Activated naive CD4-positive, alpha-beta T cell (primary cell): ENCODE measurements around the gene TLL2.

Experiments
- DNase-seq, 4 experiments: peaks; one replicate each; lab custom pipeline; 2025; lab: John Stamatoyannopoulos, UW

Gene TLL2

DNA sequence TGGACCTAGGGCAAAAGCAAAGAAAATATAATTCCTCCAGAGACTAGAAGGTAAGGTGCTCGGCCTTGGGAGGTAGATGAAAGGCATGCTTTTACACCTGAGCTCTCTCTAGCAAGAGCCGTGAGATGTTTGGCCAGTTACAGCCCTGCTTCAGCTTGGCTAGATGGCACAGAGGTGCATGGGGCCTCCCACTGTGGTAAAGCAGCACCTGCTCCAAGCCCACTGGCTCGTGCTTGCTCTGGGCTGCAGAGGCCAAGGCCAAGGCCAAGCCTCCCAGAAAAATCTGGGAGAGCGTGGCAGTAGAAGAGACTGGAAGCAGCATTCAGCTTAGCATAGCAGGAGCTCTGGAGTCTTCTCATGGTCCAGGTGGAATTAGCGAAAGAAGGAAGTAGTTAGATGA, 123.9 kb downstream of the TLL2 start:
- DNase-seq, result no peak

DNA sequence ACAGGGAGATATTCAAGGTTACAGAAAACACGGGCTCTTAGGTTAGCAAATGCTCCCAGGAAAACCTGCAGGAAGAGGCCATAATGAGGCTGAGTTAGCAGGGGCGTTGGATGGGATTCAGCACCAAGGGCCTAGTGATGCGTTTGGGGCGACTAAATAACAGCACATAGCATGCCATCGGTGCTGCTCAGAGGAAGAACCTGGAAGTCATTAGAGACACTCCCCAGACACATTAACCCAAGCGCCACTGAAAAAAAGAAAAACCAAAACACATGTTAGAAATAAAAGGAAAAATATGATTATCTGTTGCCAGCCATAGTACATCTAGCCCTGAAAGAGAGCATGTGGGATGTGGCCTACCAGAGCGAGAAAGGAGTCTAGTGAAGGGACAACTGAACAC, 126.1 kb downstream of the TLL2 start:
- no peak for DNase-seq

DNA sequence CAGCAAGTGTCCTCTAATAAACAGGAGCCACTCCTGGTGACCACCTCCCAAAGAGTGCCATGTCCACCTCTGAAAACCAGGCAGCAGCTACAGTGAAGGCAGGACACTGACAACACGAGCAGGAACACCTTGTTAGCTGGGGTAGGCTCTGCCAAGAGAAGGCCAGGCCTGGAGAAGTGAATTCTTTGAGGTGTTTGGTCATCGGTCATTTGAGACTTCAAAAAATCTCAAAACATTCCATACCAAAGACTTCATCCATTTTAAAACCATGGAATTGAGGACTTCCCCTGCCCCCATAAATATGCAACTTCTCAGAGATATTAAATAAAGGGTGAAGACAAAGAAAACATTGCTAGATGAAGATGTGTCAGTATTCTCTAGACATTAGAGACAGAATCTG, 126.6 kb downstream of the TLL2 start:
- no peak for DNase-seq

DNA sequence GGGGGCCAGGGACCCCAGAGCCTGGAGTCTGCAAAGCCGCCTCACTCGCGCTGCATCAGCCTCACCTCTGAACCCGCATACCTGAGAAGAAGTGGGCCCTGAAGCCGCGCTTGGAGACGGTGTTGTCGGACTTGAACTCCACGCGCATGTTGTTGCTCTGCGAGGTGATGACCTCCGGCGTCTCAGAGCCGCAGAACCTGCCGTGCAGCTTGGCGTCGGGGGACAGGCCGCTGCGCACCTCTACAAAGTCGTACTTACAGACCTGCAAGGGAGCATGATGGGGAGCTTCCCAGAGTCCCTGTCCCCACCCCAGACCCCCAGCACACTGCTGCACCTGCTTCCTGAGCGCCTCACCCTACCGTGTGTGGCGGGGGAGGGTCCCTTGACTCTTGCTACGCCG, 129.2 kb downstream of the TLL2 start:
- DNase-seq, result no peak

DNA sequence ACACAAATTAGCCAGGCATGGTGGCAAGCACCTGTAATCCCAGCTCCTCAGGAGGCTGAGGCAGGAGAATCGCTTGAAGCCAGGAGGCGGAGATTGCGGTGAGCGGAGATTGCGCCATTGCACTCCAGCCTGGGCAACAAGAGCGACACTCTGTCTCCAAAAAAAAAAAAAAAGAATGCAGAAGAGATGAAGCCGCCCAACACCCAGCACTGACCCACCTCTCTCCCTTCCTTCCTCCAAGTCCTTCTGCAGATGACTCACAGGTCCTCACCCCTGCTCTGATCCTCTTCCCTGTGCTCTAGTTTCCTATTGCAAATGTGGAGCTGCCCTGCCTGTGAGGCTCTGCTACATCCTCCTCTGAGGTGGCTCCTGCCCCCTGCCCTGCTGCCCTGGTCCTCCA, 132.9 kb downstream of the TLL2 start:
- DNase-seq, result no peak

DNA sequence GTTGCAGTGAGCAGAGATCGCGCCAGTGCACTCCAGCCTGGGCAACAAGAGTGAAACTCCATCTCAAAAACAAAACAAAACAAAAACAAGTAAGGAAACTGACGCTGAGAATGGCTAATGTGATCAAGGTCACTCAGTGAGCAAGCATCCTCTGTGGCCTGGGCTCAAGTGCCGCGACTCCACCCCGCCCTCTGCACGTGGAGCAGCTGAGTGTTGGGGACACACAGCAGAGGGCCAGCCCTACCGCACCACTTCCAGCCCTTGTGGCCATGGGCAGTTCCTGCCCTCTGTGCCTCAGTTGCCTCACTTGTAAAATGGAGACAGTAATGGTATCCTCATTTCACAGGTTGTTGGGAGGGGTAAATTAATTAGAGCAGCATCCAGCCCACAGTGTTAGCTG, 134.0 kb downstream of the TLL2 start:
- no peak for DNase-seq

DNA sequence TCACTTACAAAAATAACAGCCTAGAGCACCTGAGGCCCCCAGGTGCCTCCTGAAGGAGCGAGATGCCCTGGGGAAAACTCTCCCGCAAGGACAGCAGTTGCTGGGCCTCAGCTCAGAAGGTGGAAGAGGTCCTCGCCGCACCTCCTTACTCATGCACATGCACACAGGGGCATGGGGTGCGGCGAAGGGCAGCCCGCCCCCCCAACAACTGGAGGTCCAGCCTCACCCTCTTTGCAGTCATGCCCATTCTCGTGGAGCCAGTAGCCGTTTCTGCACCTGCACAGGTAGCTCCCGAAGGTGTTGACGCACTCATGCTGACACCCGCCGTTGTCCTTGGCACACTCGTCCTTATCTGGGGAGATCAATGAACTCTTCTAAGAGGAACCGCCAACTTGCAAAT, 135.0 kb downstream of the TLL2 start:
- DNase-seq, result no peak

DNA sequence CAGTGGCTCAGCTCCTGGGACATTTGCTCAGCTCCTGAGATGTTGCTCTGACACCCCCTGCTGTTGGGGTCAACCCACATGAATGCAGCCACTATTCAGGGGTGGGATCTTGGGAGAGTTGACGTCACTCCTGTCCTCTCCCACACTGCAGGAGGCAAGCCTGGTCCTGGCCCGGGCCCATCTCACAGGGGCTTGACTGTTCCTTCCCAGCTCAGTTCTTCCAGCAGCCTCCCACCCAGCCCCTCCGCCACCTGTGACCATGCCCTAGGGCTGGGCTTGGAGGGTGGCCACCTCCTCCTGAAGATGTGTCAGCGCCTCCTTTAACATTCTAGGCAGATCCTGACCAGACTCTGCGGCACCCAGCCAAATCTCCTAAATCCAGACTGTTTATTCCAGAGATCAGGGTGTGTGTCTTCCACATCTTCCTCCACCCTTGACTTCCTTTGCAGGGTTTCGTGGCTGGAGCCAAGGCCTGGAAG, 135.9 kb downstream of the TLL2 start:
- DNase-seq, result no peak

DNA sequence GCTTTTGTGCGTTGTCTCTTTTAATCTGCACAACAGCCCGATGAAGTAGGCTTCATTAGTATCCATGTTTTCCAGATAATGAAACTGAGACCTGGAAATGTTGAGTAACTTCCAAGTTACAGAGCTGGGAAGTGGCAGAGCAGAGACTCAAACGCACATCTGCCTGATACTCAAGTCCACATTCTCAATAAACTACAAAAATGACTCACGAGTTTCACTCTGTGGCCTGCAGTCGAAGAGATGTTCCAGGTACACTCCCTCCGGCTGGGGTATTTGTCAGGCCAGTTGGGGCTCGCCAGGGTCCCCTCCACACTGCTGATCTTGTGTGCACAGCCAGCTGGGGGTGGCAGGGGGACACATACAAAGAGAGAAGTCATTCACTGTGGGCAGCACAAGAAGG, 137.2 kb downstream of the TLL2 start:
- no peak for DNase-seq

DNA sequence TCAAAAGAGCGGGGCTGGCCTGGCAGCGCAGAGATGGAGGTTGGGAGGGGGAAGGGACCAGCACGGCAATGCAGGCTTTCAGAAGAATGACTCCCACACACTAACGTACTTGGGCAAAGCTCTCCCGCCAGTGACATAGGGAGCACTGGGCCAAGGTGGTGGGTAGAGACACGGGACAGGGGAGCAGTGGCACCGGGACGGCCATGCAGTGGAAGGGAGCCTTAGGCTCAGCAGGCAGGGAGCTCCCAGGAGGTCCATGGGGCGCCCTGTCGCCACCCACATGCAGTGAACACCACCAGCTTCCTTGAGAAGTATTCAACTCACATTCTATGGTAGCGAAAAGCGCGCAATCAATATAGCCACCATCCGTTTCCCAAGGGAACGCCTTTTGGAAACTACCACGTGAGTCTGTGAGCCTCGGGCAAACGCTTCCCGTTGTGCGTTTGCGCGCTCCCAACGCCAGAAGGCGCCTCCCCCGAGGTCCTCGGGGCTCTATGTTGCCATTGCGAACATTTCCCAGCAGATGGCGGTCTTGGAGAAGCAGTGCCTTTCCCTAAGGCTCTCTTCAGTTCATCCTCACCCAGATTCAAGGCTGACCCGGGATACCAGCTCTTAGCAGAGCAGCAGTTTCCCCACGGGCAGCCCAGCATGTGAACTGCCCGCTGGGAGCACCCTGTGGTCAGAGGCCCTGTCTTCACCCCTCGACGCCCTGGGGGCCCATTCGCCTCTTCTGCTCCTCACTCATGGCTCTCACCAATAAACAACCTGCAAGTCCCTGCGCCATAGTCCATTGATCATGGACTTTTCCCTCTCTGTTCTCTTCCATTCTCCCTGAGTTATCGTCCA, 138.5 kb downstream of the TLL2 start:
- DNase-seq, result peak; percentile 19 to 53 (median 41)

DNA sequence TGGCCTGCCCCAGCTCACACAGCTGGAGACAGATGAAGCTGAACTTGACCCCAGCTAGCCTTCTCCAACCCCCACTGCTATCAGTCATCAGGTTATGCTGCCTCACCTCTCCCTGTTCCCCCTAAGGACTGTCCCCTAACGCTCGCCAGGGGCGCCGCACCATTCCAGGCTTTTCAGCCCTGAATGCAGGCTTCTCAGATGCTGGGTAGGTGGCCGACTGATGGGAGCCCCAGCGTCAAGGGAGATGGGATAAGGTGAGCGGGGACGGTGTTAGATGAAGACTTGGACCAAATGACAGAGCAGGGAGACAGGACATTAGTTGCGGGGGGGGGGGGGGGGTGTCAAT, 139.1 kb downstream of the TLL2 start:
- DNase-seq, result no peak

DNA sequence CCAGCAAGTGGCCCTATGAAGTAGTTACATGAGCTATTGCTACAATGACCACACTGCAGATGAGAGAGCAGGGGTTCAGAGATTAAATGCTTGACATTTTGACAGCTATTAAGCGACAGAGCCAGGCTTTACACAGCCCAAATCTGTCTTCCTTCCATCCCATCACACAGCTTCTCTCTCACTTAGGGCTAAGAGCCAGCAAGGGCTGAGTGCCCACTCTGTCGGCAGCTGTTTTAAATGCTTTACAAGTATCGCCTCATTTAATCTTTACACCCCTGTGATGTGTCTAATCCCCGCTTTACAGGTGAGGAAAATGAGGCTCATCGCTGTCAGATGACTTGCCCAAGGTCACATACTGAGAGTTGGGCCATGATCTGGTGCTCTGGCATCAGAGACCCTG, 139.7 kb downstream of the TLL2 start:
- DNase-seq, result no peak

DNA sequence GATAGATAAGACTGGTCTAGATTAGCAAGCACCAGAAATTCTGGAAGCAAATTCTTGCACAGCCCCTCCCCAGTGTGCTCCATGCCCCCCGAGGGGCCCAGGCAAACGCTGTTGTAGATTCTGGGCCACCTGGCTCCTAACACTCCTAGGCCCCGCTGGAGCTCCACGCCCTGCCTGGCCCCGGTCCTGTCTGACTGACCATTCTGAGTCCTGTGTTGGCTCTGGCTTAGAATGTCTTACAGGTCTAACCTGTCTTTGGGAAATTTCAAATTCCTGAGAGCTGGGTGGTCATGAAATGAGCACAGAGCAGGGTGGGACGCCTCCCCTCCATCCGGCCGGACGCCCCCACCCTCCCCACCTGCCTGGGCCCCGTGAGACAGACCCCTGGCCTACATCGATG, 142.4 kb downstream of the TLL2 start:
- DNase-seq, result no peak

DNA sequence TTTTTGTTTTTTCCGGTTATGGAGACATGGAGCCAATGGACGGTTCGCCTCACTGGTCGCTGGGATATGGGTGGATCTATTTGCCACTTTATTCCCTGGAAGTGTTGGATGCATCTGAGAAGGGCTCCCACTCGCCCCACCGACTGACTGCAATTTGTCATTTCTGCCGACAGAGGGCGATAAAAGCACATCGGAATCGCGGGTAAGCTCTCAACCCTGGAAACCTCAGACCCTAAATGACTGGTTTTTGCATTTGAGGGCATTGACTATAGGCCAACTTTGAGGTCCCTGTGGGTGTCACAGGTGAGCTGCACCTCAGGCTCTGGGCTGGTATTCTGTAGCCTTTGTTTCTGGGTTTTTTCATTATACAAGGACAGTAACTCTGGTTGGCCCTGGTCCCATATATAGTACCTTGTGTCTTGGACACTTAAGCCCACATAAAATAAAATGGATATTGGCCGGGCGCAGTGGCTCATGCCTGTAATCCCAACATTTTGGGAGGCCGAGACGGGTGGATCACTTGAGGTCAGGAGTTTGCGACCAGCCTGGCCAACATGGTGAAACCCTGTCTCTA, 143.1 kb downstream of the TLL2 start:
- DNase-seq, result peak in 3 of 4 experiments; percentile 12 to 29 (median 25)

DNA sequence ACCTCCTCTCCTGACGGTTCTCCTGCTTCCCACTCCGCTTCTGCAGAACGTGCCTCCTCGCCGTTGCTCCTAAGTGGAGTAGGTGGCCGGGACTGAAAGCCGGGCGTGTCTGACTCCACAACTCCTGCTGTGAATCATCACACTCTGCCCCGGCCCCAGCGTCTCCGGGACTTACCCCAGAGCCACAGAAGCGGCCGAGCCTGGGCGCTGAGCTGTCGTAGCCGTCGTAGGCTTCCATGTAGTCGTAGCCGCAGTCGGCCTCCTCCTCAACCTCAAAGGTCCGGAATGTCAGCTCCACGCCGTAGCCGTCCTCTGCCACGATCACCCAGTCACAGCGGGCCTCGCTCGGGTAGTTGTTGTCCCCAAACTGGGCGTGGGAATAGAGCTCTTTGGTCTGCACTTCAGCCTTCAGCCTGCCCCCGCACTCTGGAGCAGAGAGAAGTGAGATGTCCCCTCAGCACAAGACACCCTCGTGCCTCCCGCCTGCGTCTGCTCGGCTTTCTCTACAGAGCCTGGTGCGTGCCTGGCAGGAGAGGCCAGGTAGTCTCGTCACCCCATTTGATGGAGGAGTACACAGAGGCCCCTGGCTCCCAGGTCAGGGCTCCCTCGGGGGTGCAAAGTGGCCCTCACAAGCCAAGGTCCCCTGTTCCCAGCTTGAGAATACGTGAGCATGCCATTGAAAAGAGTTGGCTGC, 143.7 kb downstream of the TLL2 start:
- DNase-seq, result no peak

DNA sequence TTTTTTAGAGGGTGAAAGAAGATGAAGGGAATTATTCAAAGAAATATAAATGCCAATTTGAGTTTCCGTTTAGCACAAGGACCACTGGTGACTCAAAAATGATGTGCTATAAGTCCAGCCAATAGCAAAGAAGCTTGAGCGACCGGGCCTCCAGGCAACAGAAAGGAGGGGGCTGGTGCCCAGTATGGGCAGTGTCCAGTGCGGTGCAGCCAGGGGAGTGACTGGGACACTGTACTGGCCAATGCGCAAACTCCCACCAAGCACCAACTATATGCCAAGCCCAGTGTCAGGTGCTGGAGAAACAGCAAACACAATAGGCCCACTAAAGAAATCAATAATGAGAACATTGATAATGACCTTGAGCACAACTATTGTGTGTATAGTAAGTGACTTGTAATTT, 144.8 kb downstream of the TLL2 start:
- no peak for DNase-seq

DNA sequence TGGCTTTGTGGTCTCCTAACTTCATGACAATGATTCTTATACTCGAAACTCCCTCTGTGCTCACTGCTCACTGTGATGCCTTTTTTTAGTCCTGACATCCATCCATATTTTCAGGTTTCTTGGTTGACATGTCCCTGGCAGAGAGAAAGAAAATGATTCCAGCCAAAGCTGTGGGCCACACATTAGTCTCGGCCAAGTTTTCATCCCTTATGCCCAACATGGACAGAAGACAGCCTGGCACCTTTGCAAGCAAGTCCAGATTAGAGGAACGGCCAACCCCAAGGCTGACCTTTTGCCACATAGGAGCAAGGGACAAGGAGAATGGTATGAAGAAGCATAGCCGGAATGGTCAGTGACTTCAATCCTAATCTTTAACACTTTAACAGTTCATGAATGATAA, 146.3 kb downstream of the TLL2 start:
- no peak for DNase-seq

DNA sequence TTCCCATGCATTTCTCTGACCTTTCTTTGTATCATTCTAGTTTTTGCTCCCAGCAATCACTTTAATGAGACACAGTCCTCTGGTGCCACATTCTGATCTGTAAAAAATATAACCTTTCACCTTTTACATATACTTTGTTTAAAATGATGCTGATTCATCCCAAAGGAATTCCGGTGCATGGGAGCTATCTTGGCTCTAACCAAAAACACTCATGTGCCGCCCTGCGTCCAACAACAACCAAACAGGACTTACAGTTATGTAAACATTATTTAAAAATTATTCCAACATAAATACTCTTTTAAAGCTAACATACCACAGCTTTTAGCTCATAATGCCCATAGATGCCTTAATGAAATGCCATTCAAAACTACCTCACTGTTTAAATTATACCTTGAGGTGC, 147.2 kb downstream of the TLL2 start:
- DNase-seq, result no peak

DNA sequence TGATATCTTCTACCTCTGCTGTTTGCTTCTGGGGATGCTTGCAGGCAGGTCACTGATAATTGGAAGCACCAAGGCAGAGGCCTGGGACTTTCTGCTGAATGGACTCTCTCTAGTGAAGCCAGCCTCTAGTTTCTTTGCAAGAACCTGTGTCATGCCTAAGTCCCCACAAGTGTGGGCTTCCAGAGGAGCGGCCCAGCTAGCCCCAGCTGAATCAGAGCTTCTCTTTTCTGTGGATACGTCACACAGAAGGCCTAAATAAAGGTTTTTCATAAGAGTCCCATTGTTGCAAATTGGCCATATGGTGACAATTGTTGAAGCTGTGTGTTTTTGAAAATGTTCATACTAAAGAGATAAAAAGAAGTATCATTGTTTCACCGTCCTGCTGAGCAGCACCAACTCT, 148.2 kb downstream of the TLL2 start:
- no peak for DNase-seq

DNA sequence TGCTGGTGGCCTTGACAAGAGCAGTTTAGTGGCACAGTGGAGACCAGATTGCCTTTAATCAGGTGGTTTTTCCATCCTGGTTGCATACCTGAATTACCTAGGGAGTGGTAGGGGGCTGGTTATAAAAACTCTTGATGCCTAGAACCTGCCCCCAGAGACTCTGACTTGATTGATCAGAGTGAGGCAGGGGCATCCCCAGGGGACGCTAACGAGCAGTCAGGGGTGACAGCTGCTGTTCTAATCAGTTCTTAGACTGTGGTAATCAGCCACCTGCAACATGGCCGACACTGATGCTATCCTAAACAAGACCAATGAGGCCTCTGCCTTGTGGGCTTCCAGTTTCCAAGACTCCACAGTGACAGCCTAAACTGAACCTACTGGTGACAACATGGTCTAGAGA, 153.0 kb downstream of the TLL2 start:
- no peak for DNase-seq

DNA sequence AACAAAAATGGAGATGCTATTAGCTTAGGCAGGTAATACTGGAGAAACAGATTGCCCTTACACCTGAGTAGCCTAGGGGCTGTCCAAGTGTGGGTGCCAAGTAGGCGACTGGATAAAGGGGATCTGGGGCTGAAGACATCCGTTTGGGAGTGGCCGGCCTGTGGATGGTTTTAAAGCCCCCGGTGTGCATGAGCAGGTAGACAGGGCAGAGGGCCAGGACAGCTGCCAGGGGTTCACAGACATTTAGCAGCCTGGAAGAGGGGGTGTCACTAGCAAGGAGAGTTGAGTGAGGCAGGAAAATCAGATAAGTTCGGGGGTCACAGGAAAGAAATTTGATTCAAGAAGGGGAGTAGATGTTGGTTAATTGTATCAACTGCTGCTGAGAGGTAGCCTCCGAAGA, 153.4 kb downstream of the TLL2 start:
- no peak for DNase-seq

DNA sequence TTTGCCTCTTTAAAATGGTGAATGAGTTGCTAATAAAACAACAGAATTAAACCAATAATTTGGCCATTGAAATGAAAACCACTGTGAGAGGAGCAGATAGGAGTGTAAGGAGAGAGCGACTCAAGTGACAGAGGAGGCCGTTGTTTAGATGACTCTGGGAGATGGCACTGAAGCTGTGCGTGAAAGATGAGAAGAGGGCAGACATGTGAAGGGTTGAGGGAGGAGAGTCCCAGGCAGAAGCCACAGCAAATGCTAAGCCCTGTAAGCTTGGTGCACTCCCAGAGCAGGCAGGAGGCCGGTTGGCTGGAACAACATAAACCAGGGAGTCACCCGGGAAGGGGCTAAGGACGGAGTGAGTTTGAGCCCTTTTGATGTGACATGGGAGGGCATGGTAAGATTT, 154.1 kb downstream of the TLL2 start:
- no peak for DNase-seq

DNA sequence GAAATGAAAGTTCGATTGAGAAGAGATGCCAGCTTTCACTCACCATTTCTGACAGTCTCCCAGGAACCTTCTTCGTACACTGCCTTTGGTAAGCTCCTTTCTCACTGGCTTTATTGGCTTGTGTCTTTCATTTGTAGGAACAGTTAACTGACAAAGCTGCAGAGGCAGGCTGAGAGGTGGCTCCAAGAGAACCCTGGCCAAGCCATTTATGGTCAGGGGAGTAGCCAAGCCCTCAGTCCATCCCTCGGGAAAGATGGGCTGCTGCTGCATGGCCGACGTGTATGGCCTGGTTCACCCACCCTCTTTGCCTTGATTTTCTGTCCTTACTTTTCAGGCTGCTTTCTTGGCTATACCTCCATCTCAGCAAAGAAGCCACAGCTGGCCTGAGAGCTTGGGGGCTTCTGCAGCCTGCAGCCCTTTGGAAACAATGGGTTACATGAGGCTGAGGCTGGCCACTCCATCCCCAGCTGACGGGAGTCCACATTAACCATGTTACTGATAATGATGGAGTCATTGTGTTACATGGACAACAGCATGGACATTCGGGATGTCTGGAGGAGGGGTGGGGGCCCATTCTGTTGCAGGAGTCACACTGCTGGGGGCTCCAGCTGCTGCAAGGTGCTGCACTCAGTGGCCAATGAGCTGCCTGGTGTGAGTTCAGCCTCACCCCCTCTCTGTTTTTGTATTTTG, 154.7 kb downstream of the TLL2 start, which contains the start of gene OPALIN:
Gene OPALIN, minus strand, starts transcription at position 152 of the 690 bp plus-strand sequence. Its CDS starts 106 bp downstream, at position 46.
- no peak for DNase-seq
